ENCODE measurements around the gene TIAL1.
"Not testable (repeated sequence)": the region's sequence is repeated elsewhere in the genome, so short reads cannot be mapped to it uniquely, and the experiment has no call there.

Gene TIAL1

DNA sequence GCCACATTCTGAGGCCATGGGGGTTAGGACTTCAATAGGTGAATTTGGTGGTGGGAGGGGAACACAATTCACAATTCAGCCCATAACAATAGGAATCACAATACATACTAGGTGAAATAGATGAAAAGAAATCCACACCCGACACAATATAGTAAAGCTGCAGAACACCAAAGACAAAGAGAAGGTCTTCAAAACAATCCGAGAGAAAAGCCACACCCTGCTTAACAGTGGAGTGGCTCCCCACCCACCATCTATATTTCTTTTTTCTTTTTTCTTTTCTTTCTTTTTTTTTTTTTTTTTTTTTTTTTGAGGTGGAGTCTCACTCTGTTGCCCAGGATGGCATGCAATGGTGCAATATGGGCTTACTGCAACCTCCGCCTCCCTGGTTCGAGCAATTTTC is 14.7 kb upstream of the TIAL1 start:
- no peak for DNase-seq

DNA sequence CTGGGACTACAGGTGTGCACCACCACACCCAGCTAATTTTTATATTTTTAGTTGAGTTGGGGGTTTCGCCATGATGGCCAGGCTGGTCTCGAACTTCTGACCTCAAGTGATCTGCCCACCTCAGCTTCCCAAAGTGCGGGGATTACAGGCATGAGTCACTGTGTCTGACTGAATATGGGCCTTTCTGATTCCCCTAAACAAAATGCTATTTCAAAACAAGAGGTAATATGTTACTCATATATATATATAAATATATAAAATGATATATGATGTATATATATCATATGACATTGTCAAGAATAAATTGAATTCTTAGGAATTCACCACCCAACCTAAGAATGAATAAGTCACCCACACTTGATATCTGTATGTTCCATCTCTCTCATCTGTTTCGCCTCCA is 12.8 kb upstream of the TIAL1 start:
- no peak for DNase-seq

DNA sequence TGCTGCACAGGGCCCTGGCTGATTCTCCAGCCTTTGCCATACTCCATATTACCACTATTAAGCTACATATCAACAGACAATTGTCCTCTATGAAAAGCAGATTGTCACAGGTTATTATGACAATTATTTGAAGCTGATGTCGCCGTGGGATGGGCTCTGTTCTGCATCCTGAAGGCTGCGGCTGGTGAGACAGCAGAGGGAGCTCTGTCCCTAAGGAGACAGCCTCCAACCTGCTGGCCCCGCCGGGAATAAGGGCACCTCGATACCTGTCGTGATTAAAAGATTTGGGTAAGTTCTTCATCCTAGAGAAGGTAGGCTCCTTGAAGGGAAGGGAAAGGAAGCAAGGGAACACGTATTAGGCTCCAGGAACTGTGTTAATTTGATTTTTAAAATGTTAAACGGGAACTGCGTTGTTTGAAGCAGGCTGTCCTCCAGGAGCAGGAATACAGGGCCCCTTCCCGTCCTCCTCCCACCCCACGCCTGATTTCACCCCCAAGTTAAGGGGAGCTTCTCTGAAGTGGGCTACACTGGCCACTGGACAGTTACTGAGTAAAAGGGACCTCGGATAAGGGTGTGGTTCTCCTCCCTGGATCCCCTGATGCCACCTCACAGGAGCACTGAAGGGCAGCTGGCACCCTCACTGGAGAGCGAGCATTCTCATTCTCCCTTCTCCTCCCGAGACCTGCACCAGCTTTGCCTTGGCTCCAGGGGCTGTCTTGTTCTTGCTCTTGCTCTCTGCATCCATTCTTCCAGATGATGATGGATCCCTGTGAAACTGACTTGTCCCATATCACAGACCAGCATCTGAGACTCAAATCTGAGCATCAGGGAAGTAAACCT is 11.8 kb upstream of the TIAL1 start:
- peak; percentile 10 to 22 for DNase-seq

DNA sequence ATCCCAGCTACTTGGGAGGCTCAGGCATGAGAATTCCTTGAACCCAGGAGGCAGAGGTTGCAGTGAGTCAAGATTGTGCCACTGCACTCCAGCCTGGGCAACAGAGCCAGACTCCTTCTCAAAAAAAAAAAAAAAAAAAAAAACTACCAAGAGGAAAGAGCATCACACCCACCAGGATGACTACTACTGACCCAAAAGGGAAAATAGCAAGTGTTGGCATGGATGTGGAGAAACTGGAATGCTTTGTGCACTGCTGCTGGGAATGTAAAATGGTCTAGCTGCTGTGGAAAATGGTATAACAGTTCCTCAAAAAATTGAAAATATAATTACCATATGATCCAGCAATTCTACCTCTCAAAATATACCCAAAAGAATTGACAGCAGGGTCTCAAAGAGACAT is 7.7 kb upstream of the TIAL1 start:
- no peak for DNase-seq

DNA sequence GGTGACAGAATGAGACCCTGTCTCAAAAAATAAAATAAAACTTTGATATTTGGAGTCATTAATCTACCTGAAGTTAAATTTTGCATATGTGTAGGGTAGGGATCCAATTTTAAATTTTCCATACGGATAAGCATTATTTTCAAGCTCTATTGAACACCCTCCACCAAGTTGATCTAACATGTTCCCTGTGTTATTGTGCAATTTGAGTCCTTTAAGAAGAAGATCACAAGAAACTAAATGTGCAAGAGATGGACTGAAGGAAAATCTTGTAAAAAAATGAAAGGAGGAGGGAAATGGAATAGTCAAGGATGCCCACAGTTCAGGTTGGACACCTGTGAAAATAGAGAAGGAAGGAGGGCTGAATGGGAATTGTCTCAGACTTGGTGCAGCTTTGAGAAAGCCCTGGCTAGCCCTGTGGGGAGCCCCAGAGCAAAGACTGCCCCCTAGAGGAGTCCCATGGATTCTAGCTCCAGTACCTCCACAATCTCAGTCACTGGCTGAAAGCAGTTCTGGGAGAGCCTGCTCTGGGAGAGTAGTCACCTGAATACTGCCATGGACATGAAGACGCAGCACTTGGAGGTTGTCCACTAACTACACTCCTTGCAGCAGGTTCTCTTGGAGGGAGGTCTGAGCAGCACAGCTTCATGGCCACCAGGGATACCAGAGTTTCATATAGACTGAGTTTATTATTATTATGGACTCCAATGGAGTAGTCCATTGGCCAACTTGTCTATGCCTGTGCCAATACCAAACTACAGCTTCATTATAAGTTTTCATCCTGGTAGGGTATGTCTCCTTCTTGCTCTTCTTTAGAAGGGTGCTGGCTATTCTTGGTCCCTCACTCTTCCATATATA is 5.7 kb upstream of the TIAL1 start:
- no peak for DNase-seq

DNA sequence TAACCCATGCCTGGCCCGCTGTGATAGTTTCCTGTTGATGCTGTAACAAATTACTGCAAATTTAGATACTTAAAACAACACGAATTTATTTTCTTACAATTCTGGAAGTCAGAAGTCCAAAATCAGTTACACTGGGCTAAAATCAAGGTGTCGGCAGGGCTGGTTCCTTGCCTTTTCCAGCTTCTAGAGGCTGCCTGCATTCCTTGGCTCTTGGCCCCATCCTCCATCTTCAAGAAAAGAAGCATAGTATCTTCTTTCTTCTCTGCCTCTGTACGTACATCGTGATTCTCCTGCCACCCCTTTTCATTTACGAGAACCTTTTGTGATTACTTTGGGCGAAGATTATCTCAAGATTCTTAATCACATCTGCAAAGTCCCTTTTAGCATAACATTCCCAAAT is 1.6 kb upstream of the TIAL1 start:
- DNase-seq, result no peak

DNA sequence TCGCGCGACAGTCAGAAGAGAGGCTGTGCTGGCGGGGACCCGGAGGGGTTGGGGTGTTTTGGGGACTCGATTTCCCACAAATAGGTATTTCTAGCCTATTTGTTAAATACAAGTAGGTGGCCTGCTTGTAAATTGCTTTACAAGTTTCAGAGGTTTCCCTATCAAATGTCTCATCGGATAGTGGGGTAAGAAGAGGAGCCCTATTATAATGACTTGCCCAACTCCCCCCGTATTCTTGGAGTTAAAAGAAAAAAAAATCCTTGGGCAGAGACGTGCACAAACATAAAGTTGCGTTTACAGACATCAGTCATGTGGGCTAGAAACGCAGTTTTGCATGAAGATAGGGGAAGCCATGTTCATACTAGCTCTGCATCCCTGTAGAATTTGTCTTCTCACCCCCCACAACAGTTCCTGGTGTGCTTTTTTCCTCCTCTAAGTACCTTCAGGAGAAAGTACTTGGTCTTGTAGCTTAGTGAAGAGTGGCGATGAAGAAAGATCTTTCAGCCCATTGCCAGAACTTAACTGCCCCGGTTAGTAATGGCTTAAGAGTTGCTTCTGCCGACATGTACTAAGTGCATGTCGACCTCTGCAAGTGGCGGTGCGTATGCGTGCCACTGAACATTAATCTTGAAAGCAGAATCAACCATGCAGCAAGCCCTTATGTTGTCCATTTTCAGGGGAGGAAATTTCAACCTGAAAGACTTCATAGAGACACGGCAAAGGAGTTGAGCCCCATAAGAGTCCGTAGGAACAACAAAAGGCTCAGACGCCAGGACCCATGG is 832 bp upstream of the TIAL1 start:
- no peak for DNase-seq

DNA sequence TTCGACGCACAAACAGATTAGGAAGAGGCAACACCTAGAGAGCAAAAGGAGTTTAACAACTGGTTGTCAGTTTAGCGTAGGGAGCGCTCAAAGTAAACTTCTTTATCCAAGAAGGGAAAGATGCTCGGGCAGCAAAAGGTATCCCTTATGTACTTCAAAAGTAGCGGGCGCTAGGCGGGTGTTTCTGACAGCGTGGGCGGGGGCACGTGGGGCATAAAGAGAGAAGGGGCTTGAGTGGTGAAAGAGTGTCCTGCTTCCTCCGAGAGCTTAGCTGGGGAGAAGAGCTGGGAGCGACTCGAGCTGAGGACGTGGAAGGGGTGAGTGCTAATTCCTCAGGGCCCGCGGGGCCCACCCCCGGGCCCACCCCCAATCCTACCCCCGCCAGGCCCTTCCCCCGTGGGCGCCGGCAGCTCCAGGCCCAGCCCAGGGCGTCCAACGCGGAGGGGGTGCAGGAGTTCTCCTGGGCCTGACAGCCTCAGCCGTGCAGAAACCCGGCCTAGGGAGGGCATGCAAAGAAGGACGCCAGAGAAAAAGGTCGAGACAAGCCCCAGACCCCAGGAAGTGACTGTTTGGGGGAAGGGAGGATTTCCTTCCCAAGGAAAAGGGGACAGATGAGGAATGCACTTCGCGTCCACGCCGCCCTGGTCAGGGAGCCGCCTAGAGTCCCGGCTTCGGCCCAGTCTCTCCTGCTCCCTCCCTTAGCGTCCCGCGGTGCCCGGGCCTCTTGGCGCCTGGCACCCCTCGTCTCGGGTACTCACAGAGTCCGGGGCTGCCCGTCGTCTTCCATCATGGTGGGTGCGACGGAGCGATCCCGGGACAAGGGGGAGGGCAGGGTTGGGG is 868 bp downstream of the TIAL1 start:
- DNase-seq, result peak in 1 of 2 donors; percentile 37

DNA sequence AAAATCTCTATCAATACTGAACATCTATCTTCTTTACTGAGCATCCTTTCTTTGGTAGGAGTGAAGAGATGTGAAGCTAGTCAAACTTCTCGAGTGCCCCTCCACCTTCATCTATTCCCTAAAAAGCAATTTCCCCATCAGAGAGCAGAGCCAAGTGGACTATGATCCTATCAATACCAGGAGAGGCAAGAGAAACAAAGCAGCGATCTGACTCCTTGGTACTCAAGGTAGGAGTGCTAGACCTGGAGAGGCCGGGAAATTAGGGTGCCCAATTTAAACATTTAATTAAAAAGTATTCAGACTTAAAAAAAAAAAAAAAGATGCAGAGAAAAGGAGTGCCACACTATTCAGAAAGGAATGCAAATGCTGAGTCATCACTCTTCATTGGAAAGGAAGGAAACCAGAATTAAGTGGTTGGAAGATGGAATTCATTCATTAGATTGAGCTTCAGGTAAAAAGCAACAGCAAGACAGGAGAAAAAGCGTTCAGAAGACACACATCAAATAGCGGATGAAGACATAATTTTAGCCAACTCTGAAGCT is 1.6 kb downstream of the TIAL1 start:
- DNase-seq, result no peak

DNA sequence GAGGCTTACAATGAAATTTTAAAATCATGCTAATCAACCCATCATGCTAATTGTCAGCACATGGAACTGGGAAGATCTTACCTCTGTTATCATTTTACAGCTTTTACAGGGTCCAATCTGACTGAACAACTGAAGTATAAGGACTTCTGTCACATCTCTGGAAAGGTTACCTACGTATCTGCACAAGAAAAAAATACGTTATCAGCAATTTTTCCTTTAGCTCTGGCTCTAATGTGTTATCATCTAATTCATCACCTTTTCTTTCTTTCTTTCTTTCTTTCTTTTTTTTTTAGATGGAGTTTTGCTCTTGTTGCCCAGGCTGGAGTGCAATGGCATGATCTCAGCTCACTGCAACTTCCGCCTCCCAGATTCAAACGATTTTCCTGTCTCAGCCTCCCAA is 8.7 kb downstream of the TIAL1 start:
- no peak for DNase-seq

DNA sequence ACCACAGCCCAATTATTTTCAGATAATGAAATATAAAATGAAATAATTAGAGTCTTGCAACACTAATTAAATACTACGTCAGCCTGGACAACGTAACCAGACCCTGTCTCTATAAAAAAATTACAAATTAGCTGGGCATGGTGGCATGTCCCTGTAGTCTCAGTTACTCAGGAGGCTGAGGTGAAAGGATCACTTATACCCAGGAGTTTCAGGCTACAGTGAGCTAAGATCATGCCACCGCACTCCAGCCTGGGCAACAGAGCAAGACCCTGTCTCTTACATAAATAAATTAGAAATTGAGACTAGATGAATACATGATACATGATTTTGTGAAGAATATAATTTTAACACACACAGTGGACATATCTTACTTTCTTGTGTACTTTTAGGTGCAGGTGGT is 18.4 kb downstream of the TIAL1 start:
- no peak for DNase-seq

DNA sequence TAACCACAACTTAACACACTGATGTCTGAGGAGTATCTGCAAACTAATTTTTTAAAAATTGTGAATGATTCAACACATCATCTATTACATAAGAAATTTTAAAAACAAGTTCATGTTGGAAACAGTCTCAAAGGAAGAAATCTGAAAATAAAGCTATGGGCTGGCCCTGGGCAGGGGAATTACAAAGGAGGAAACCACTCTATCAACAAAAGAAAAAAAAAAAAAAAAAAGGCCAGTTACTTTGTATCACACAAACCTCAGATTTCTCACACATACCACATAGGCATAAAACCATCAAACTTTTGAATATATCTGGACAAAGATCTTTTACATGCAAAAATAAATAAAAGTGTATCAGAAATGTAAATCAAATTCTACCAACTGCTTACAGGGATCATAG is 20.8 kb downstream of the TIAL1 start:
- DNase-seq, result no peak

DNA sequence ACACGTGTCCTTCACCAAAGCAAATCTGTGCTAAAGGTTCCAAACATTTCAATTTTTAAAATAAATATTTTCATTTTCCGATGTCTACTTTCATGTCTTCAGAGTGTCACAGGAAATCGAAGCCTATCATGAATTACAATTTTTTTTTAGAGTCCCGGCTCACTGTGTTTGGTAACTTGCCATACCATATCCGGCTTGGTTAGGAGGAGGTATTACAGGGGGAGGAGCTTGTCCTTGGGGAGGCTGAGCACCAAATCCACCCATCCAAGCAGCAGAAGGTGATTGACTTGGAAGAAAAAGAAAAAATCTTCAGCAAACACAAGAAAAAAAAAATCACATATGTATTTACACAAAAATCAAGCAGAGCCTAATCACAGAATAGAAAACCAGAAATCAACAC is 21.3 kb downstream of the TIAL1 start:
- no peak for DNase-seq

DNA sequence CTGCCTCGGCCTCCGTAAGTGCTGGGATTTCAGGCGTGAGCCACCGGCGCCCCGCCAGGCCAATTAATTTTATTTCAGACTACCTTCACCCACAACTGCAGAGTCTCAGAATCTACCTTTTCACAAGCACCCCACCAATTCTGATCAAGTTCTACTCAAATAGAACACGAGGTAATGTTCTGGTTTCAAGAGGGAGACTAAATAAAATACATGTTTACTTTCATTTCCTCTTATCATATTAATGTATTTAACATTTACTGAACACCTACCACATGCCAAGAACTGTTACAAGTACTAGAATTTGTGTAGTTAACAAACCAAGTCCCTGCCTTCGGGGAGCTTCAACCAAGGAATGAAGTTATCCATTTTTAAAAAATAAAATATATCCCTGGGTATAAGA is 28.8 kb downstream of the TIAL1 start:
- DNase-seq, result no peak

DNA sequence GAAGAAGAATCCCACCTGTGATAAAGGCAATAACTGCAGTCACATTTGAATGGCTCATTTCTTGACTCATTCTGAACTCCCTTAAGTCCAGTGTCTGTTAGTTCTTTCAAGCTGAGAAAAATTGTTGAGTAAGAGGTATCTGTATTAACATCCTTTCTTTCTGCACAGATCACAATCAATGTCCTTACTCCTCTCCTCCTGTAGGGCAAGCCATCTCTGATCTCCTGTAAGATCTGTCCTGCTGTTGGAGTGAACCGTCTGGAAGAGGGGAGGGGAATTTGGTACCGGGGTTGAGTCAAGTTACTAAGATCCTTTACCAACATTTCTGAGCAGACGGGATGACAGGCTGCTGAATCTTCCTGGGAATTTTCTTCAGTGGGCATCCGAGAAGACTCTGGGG is 34.7 kb downstream of the TIAL1 start:
- DNase-seq, result no peak

DNA sequence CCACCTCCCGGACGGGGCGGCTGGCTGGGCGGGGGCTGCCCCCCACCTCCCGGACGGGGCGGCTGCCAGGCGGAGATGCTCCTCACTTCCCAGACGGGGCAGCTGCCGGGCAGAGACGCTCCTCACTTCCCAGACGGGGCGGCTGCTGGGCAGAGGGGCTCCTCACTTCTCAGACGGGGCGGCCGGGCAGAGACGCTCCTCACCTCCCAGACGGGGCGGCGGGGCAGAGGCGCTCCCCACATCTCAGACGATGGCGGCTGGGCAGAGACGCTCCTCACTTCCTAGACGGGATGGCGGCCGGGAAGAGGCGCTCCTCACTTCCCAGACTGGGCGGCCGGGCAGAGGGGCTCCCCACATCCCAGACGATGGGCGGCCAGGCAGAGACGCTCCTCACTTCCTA is 37.3 kb downstream of the TIAL1 start:
- not testable (repeated sequence) for DNase-seq

DNA sequence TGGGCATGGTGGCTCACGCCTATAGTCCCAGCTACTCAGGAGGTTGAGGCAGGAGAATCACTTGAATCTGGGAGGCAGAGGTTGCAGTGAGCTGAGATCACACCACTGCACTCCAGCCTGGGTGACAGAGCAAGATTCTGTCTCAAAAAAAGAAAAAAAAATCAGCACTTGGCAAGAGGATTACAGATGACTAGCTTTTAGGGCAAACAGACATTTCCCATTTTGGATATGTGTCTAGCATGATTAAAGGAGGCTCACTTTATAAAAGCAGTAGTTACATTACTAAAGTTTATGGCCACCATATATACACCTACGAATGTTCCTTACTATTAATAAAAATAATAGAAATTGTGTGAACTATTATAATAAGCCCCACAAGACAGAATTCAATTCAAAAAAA is 40.7 kb downstream of the TIAL1 start:
- not testable (repeated sequence) for DNase-seq

DNA sequence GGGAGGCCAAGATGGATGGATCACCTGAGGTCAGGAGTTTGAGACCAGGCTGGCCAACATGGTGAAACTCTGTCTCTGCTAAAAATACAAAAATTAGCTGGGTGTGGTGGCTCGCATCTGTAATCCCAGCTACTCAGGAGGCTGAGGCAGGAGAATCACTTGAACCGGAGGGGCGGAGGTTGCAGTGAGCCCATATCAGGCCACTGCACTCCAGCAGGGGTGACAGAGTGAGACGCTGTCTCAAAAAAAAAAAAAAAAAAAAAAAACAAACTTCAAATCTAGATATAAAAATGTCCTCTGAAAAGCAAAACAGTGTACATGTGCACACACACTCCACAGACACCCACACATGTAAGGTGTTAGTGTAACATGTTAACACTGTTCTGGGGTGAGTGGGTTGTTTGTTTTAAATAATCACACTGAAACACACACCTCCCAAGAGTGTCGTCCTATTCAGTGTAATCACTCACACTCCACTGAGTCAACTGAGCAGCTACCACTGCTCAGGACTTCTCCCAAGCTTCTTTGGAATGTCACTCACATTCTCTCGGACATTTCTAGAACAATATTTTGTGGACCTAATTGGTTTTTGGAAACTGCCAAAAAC is 41.5 kb downstream of the TIAL1 start:
- no peak for DNase-seq

DNA sequence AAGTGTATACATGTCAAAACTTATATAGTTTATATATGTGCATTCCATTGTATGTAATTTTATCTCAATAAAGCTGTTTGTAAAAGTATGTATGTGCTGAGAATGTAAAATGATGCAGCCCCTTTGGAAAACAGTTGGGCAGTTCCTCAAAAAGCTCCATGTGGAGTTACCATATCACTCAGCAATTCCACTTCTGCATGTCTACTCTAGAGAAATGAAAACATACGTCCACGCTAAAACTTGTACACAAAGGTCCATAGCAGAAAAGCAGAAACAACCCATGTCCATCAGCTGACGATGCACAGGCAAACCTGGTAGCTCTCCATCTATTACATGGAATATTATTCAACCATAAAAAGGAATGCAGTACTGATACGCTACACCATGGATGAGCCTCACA is 45.9 kb downstream of the TIAL1 start:
- DNase-seq, result no peak

DNA sequence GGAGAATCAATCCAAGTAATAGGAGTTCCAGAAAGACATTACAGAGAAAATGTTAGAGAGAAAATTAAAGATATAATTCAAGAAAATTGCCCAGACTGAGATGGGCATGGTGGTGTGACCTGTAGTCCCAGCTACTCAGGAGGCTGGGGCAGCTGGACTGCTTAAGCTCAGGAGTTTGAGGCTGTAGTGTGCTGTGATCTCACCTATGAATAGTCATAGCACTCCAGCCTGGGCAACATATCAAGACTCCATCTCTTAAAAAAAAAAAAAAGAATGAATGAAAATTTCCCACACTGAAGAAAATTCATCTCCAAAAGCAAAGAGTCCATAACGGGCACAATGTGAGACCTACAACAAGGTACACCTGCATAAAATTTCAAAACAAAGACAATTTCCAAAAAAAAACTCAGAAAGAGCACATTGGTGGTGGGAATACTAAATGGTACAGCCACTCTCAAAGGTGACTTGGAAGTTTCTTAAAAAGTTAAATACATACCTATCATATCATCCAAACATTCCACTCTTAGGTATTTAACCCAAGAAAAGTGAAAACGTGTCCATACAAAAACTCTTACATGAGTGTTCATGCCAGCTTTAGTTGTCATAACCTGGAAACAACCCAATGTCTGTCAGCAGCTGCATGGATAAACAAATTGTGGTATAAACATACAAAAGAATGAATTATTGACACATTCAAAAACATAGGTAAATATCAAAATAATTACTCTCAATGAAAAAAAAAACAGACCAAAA is 47.3 kb downstream of the TIAL1 start:
- DNase-seq, result no peak

DNA sequence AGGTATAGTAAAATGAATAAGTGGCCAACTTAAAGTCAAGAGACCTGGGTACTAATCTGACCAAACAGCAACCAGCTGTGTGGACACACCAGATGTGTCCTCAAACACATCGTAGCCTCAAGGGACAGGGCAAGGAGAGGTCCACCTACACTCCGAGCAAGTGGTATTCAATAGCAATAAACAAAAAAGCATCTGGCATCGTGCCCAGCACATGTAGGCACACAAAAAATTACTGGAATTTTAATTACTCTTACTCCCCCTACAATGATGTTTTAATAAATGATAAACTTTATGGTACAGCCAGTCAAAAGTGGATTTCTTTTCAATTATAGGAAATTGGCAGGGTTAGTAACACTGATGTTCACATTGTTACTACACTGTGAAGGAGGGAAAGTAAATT is 50.8 kb downstream of the TIAL1 start:
- no peak for DNase-seq

Data from hippocampal formation (tissue), 2 donors.